HG03342 (cell line): ENCODE data around the gene PHF3.
A peak's percentile ranks its signal among the peaks of the same experiment; 100 is the strongest.
"Not testable (repeated sequence)": the region's sequence is repeated elsewhere in the genome, so short reads cannot be mapped to it uniquely, and the experiment has no call there.

Source experiments
- ATAC-seq: cut with Tn5 transposase; IDR thresholded peaks from one replicate; pipeline ENCODE4 v1.9.1; 2021; ENCODE audit warnings: mild to moderate bottlenecking, moderate library complexity; ENCODE audit not compliant: unreplicated experiment

Gene PHF3

GRCh38 chr6:63706630-63707029 is 71.0 kb downstream of the PHF3 start:
- ATAC-seq = no peak

- ATAC-seq = no peak
Observed at GRCh38 chr6:63708631-63709030, 73.0 kb downstream of the PHF3 start.

DNA sequence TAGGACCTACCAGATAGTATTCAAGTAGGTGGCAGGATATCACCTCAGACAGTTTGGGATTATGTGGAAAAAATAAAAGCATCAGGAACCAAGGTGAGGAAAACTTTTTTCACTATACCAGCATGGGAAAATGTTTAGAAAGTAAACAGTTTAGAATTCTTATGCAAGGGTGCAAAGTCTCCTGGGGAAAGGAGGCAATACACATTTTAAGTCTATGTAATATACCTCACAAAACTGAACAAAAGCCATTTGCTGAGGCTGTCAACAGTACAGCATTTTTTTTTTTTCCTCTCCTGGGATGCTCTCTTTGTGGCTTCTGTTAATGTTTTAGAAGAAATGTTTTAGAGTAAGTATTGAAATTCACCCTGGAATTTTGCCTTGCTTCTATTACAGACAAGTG is 73.5 kb downstream of the PHF3 start:
- no peak for ATAC-seq

DNA sequence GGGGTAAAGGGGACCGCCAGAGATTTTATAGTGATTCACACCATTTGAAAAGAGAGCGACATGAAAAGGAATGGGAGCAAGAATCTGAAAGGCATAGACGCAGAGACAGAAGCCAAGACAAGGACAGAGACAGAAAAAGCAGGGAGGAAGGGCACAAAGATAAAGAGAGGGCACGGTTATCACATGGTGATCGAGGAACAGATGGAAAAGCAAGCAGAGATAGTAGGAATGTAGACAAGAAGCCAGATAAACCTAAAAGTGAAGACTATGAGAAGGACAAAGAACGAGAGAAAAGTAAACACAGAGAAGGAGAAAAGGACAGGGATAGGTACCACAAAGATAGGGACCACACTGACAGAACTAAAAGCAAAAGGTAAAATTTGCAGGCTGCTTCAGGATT is 77.7 kb downstream of the PHF3 start:
- ATAC-seq = no peak

DNA sequence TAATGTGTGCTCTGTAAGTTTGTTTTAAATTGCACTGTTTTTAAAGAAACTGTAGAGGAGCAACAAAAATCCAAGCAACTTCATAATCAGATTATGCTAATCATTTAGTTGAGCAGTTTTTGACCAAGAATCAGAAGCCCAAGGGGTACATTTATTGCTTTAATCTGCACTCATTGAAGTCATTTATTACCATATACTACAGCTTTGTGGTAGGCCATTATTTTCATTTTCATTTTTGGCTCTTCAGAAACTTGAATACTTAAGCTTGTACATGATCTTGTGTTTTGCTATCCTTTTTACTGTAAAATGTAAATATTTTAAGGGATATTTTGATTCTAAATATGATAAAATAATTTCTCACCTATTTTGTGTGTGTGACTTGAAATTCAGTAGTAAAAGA is 78.5 kb downstream of the PHF3 start:
- peak; percentile 46 for ATAC-seq

- ATAC-seq = no peak
Observed at GRCh38 chr6:63716169-63716568, 80.6 kb downstream of the PHF3 start.

- ATAC-seq = no peak
Observed at GRCh38 chr6:63721181-63721580, 85.6 kb downstream of the PHF3 start.

DNA sequence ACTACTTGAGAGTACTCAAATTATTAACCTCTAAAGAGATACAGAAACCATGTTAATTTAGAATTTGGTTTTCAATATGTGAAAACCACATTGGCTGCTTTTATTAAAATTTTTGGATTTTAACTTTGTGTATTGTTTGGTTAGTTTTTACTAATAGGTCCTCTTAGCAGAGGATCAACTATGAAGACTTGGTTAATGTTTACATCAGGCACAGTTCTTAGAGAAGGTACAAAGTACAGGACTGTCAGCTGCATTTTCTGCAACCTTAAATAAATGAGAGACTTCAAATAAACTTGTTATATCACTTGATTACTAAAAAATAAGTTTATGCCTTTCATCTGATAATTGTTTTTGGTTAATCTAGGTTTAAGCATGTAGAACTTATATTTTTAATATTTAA is 89.1 kb downstream of the PHF3 start:
- no peak for ATAC-seq

DNA sequence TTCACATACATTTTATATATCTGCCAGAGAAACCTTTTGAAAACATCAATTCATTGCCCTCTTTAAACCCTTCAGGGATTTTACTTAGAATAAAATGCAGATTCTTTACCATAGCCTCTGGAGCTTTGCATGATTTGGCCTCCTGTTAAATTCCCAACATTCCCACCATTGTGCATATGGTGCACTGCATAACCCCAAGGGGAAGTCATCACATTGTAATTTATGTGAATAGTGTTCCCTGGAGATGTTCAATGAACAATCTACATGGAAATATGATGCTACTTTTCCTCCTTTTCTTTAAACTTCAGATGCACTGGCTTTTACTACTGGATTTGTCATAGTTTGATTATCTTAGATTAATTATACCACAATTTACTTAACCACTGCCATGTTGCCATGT is 94.7 kb downstream of the PHF3 start:
- no peak for ATAC-seq

DNA sequence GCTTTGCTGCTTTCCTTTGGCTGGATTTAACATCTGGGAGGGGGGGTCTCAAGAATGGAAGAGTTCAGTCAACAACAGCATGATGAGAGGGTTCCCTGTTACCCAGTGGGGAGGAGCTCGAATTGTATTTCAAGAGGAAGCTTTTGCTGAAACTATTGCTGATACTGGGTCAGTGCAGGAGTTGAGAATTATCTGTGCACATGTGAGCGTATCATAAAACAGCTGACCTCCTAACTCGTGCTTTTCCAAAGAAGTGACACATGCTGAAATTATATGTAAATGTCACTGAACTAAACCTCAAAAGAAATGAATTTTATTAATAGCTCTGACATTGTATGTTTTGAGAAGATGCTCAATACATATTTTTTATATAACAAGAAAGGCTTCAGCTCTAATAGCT is 96.3 kb downstream of the PHF3 start:
- ATAC-seq = no peak

- no peak for ATAC-seq
Observed at GRCh38 chr6:63732336-63732735, 96.7 kb downstream of the PHF3 start.

DNA sequence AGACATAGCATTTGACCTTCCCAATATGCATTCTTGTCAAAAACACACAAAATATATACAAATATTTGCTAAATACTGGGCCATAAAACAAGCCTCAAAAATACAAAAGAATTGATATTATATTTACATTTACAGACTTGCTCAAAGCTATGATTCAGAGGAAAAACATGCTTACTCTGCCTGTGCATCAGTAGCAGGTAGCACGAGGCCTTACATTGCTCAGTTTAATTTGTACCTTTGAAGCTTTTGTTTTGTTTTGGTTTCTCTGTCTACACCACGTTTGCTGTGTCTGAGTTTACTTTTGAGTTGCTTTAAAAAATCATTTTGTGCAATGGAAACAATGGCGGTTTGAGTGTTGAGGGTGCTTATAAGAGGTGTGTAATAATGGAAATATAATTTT is 99.3 kb downstream of the PHF3 start:
- no peak for ATAC-seq

DNA sequence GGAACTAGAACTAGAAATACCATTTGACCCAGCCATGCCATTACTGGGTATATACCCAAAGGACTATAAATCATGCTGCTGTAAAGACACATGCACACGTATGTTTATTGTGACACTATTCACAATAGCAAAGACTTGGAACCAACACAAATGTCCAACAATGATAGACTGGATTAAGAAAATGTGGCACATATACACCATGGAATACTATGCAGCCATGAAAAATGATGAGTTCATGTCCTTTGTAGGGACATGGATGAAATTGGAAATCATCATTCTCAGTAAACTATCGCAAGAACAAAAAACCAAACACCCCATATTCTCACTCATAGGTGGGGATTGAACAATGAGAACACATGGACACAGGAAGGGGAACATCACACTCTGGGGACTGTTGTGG is 102.6 kb downstream of the PHF3 start:
- ATAC-seq = not testable (repeated sequence)

GRCh38 chr6:63739094-63739687 is 103.6 kb downstream of the PHF3 start:
- no peak for ATAC-seq

DNA sequence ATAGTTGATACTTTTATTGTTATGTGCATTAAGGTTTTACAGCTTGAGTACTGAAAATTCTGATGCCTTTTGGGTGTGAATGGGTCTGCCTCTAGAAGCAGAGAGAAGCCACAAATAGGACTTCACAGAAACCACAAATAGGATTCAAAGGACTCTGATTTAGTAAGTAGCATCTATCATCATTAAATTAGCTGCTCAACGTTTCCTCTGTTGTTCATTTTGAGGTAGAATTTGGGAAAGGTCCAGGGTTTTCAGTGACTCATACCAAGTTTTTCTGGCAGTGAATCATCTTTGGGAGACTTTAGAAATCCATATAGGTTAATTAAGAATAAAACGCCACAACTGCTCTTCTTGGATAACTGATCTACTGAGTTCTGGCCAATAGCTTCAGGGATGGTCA is 105.1 kb downstream of the PHF3 start:
- no peak for ATAC-seq

GRCh38 chr6:63742060-63742459 is 106.5 kb downstream of the PHF3 start:
- ATAC-seq = no peak

GRCh38 chr6:63743691-63744090 is 108.1 kb downstream of the PHF3 start:
- no peak for ATAC-seq

- no peak for ATAC-seq
Observed at GRCh38 chr6:63744810-63745209, 109.2 kb downstream of the PHF3 start.

GRCh38 chr6:63745784-63746183 is 110.2 kb downstream of the PHF3 start:
- no peak for ATAC-seq

DNA sequence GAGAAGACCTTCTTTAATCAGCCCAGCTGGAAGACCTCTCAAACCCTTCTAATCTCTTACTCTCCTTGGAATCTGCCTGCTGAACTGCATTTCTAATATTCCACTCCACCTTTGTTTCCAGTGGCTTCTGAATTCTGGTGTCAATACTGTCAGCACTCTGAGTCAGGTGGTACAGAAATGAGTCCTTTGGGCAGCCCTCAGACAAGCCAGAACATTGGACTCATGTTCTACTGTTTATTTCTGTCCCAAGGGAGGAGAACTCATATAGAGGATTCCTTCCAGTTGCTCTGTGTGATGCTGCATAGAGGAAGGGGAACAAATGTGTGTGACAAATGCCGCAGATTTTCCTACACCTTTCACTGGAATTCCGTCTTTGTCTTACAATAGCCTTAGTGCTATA is 114.8 kb downstream of the PHF3 start:
- no peak for ATAC-seq

DNA sequence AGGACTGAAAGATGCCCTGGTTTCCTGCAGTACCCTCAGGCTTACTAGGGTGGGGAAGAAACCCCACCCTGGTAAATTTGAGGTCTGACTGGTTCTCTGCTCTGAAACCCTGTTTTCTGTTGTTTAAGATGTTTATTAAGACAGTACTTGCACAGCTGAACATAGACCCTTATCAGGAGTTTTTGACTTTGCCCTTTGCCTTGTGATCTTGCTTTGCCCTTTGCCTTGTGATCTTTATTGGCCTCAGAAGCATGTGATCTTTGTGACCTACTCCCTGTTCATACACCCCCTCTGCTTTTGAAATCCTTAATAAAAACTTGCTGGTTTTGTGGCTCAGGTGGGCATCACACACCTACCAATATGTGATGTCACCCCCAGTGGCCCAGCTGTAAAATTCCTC is 121.7 kb downstream of the PHF3 start:
- ATAC-seq = not testable (repeated sequence)

DNA sequence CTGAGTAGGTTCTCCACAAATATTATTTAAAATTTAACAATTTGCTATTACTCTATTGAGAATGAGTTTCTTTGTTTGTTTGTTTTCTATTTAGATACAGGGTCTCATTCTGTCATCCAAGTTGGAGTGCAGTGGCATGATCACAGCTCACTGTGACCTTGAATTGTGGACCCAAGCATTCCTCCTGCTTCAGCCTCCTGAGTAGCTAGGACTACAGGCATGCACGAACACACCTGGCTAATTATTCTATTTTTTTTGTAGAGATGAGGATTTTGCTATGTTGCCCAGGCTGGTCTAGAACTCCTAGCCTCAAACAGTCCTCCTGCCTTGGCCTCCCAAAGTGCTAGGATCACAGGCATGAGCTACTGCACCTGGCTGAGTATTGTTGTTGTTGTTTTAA is 122.2 kb downstream of the PHF3 start:
- no peak for ATAC-seq

GRCh38 chr6:63759605-63760105 is 124.1 kb downstream of the PHF3 start:
- ATAC-seq = no peak
